Right renal pelvis (tissue), 4 donors: ENCODE measurements around the gene CYTH2. TPM values are rescaled to one million over a fixed set of nuclear protein-coding genes. Genes with fewer than 3 reads are reported as not detected.
"Not testable (repeated sequence)": the region's sequence is repeated elsewhere in the genome, so short reads cannot be mapped to it uniquely, and the experiment has no call there.

ENCODE experiments used
- DNase-seq, 4 donors: peaks; one replicate each; pipeline ENCODE4 v3.0.0-alpha.2; 2013; ENCODE audit warnings: low read depth in 4 of 4, low spot score in 3 of 4, missing footprints in 1 of 4
- polyA plus RNA-seq, 4 donors: library from polyadenylated mRNA; unstranded; fragments of 120-200 nt; gene quantifications; one replicate each; pipeline ENCODE4 v1.2.1, GENCODE V29; 2013; ENCODE audit not compliant: insufficient read length in 4 of 4

CYTH2 gene
- polyA plus RNA-seq, 4 donors = 79.6 to 89.5 (median 84.3) TPM

GRCh38 chr19:48476176-48476575 is 7.0 kb downstream of the CYTH2 start:
- DNase-seq = no peak

DNA sequence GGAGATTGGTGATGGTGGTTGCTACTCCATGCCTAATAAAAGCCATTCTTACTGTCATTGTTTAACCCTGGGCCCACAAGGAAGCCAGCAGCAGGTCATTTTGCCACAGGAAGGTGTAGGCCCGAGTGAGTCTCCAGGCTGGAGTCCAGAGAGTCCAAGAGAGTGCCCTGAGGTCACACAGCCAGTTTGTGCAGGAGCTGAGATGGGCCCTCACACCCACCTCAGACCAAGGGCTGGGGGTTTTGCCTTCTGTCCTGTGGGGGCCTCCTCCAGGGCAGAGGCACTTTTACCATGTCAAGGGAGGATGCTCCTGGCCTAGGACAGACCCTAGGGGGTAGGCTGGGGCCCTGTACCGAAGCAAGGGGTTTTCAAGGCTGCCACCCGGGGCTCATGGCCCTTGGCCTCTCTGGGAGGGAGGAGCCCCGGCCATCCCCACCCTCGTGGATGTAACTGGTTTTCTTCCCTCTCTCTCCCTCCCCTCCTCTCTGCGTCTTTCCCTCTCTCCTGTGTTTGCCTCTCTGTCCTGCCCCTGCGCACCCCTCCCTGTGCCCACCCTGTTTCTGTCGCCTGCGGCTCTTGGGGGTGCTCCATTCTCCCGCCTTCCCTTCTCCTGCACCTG is 8.0 kb downstream of the CYTH2 start:
- no peak for DNase-seq

DNA sequence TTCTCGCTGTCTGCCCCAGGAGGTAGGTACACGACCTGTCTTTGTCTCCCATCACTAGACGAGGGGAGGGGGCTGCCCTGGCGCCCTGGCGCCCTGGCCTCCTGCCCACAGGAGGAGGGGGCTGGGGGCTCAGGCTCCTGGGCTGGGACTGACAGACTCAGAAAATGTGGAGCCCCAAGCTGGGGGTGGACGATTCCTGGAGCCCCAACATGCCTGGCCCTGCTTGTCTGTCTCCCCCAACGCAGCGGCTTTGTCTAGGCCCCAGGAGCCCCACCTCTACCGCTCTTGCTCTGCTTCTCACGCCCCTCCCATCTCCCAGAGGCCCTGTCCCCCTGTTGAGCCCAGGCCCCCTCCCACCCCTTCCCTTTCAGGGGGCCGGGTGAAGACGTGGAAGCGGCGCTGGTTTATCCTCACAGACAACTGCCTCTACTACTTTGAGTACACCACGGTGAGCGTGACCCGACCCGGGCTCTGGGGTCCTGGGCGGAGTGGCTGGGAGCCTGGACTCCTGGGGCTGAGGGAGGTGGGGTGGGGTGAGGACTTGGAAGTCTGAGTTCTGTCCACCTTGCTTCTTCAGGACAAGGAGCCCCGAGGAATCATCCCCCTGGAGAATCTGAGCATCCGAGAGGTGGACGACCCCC is 8.6 kb downstream of the CYTH2 start:
- DNase-seq = no peak

GRCh38 chr19:48478339-48479256 is 9.4 kb downstream of the CYTH2 start:
- no peak for DNase-seq

DNA sequence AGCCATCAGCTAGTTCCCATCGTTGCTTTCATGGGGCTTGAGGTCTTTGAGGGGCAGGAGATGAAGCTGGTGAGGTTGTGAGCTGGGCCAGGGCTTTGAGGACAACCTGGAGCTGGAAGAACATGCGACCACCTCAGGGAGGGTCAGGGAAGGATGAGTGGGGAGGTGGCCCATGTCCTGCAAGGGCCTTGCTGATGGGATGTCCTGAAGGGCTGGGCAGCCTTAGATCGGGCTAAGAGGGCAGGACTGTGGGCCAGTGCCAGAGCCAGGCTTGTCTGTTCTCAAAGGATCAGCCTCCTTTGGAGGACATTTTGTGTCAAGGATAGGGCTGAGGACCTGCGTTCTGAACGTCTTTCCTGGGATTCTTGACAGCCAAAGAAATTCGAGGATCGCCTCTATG is 10.5 kb downstream of the CYTH2 start:
- DNase-seq = no peak

- no peak for DNase-seq
Measured at GRCh38 chr19:48480183-48480557, 11.0 kb downstream of the CYTH2 start.

DNA sequence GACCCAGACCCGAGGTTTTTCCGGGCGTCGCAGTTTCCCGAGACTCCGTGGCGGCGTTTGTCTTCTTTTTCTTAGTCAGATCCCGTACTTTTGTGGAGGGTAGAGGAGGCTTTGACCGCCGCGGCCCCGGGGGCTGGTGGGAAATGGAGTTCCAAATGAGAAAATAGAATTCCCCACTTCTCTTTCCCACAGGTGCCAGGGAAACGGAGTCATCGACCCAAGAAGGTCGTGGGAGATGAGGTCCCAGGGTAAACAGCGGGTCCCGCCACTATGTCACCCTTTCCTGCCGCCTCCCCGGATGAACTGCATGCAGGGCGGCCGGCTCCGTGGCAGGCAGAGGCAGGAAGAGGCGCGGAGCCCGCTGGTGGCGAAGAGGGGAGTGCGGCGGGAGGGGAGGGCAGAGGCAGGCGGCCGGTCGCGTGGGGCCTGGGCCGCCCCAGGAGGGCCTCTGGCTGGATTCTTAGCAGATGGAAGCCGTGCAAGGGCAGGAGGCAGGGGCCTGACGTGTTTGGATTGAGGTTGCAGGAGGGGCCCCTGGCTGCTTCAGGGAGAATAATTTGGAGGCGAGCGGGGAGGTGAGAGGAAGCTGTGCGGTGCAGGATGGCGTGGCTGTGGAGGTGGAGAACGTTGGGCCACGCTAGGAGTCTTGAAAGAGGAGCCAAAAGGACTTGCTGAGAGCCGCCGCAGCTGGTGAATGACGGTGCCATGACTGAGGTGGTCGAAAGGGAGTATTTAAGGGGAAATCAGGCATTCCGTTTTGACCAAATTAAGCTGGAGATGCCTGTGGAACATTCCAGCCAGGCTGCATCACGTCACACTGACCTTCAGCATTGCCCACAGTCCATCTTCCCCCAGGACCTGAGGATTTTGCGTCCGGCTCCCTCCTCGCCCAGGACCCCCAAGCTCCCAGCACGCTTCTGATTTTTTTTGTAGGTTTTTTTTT is 11.7 kb downstream of the CYTH2 start:
- DNase-seq = no peak

GRCh38 chr19:48481846-48482639 is 12.9 kb downstream of the CYTH2 start:
- DNase-seq = no peak

DNA sequence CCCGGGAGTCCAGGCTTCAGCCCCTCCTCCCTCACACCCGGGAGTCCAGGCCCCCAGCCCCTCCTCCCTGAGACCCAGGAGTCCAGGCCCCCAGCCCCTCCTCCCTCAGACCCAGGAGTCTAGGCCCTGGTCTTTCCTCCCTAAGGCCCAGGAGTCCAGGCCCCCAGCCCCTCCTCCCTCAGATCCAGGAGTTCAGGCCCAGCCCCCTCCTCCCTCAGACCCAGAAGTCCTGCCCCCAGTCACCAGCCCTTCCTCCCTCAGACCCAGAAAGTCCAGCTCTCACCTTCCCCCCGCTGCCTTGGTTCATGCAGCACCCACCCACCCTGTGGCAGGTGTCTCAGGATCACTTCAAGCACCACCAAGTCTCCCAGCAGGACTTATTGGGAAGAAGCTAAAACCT is 14.1 kb downstream of the CYTH2 start:
- DNase-seq = no peak

GRCh38 chr19:48484247-48484893 is 15.2 kb downstream of the CYTH2 start:
- no peak for DNase-seq

GRCh38 chr19:48484931-48485612 is 15.9 kb downstream of the CYTH2 start:
- DNase-seq = no peak

DNA sequence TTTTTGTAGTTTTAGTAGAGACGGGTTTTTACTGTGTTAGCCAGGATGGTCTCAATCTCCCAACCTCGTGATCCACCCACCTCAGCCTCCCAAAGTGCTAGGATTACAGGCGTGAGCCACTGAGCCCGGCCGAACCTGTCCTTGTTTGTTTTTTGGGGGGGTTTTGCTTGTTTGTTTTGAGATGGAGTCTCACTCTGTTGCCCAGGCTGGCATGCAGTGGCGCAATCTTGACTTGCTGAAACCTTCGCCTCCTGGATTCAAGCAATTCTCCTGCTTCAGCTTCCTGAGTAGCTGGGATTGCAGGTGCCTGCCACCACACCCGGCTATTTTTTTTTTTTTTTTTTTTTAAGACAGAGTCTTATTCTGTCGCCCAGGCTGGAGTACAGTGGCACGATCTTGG is 17.5 kb downstream of the CYTH2 start:
- DNase-seq = not testable (repeated sequence)

- no peak for DNase-seq
Measured at GRCh38 chr19:48487544-48487943, 18.4 kb downstream of the CYTH2 start.

DNA sequence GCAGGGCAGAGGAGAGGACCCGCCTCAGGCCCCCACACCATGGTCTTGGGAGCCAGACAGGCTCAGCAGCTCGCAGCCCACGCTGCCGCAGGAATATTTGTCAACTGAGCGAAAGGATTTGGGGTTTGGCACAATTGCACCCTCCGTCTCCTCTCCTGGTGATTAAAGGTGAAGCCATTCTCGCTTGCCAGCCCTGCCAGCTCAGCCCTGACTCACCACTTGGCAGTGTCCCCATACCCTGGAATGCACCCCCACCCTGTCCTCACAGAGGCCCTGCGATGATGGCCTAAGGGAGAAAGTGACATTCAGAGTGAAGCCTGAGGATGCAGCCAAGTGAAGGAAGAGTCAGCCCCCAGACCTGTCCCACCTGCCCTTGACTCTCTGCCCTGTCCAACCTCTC is 18.8 kb downstream of the CYTH2 start:
- DNase-seq = no peak

- DNase-seq = not testable (repeated sequence)
Measured at GRCh38 chr19:48488478-48488877, 19.3 kb downstream of the CYTH2 start.

GRCh38 chr19:48489608-48490216 is 20.5 kb downstream of the CYTH2 start:
- no peak for DNase-seq

GRCh38 chr19:48490981-48491792 is 22.0 kb downstream of the CYTH2 start:
- DNase-seq = no peak

GRCh38 chr19:48491793-48492123 is 22.6 kb downstream of the CYTH2 start:
- no peak for DNase-seq
